Activated CD4-positive, CD25-positive, alpha-beta regulatory T cell treated with anti-CD3 and anti-CD28 coated beads, Interleukin-2, amount 50 U/mL, for 24 hours (primary cell): ENCODE measurements around the gene THOP1.

Experiments used
- ATAC-seq, 2 donors: fragments of 150-1000 bp; cut with Tn5 transposase; one replicate each; pipeline ENCODE4 v1.10.0; 2021; ENCODE audit warnings: mild to moderate bottlenecking in 1 of 2, moderate library complexity in 1 of 2

The THOP1 gene

GRCh38 chr19:2856457-2857050 lies 71.3 kb downstream of the THOP1 start:
- peak; percentile 43 to 44 for ATAC-seq

- ATAC-seq = no peak
Measured at GRCh38 chr19:2858864-2859263, 73.6 kb downstream of the THOP1 start.

- ATAC-seq = no peak
Measured at GRCh38 chr19:2863816-2864215, 78.5 kb downstream of the THOP1 start.
